Stimulated activated CD8-positive, alpha-beta memory T cell treated with anti-CD3 and anti-CD28 coated beads, Interleukin-4, amount 100 ng/mL, for 24 hours (primary cell): ENCODE results near the gene BUD31.
"Not testable (repeated sequence)": the region's sequence is repeated elsewhere in the genome, so short reads cannot be mapped to it uniquely, and the experiment has no call there.

Experiments used
- DNase-seq: peaks from one replicate; pipeline ENCODE4 v3.0.0-alpha.2; 2020; ENCODE audit warnings: low read depth

Gene BUD31

GRCh38 chr7:99408379-99409191 lies at the start of gene BUD31, which contains the start of gene PDAP1:
TSS of gene BUD31 (plus strand) at chr7:99408969. CDS start at chr7:99411093, 2,124 bp downstream.
TSS of gene PDAP1 (minus strand) at chr7:99408597. CDS start at chr7:99408548, 49 bp downstream.
- DNase-seq: peak; percentile 83

- DNase-seq: no peak
Observed at GRCh38 chr7:99359465-99360154, 49.2 kb upstream of the BUD31 start.

GRCh38 chr7:99362801-99363200 lies 46.0 kb upstream of the BUD31 start:
- DNase-seq: no peak

- DNase-seq: no peak
Observed at GRCh38 chr7:99363286-99363685, 45.5 kb upstream of the BUD31 start.

GRCh38 chr7:99365318-99366141 lies 43.2 kb upstream of the BUD31 start:
- DNase-seq: peak; percentile 45

- DNase-seq: no peak
Observed at GRCh38 chr7:99366646-99367045, 42.1 kb upstream of the BUD31 start.

GRCh38 chr7:99368750-99369389 lies 39.9 kb upstream of the BUD31 start:
- no peak for DNase-seq

- DNase-seq: no peak
Observed at GRCh38 chr7:99369767-99370391, 38.9 kb upstream of the BUD31 start.

- no peak for DNase-seq
Observed at GRCh38 chr7:99371376-99371920, 37.3 kb upstream of the BUD31 start.

- no peak for DNase-seq
Observed at GRCh38 chr7:99372275-99373090, 36.3 kb upstream of the BUD31 start.

GRCh38 chr7:99373091-99374066 lies 35.4 kb upstream of the BUD31 start:
- no peak for DNase-seq

- DNase-seq: peak; percentile 85
Observed at GRCh38 chr7:99374111-99375064, 34.4 kb upstream of the BUD31 start, which contains the start of gene ARPC1B. TSS of gene ARPC1B (plus strand) at chr7:99374730. CDS start at chr7:99385715, 10,985 bp downstream.

- DNase-seq: peak; percentile 53
Observed at GRCh38 chr7:99375070-99375807, 33.5 kb upstream of the BUD31 start.

GRCh38 chr7:99379043-99379577 lies 29.7 kb upstream of the BUD31 start:
- DNase-seq: no peak

GRCh38 chr7:99379693-99380031 lies 29.1 kb upstream of the BUD31 start:
- DNase-seq: not testable (repeated sequence)

GRCh38 chr7:99380032-99380822 lies 28.5 kb upstream of the BUD31 start:
- DNase-seq: no peak
